ENCODE measurements around the gene IGLL1. TPM values are rescaled to one million over a fixed set of nuclear protein-coding genes. Genes with fewer than 3 reads are reported as not detected.

Gene IGLL1
- total RNA-seq, 1 donor from 2014 or later, result not detected

DNA sequence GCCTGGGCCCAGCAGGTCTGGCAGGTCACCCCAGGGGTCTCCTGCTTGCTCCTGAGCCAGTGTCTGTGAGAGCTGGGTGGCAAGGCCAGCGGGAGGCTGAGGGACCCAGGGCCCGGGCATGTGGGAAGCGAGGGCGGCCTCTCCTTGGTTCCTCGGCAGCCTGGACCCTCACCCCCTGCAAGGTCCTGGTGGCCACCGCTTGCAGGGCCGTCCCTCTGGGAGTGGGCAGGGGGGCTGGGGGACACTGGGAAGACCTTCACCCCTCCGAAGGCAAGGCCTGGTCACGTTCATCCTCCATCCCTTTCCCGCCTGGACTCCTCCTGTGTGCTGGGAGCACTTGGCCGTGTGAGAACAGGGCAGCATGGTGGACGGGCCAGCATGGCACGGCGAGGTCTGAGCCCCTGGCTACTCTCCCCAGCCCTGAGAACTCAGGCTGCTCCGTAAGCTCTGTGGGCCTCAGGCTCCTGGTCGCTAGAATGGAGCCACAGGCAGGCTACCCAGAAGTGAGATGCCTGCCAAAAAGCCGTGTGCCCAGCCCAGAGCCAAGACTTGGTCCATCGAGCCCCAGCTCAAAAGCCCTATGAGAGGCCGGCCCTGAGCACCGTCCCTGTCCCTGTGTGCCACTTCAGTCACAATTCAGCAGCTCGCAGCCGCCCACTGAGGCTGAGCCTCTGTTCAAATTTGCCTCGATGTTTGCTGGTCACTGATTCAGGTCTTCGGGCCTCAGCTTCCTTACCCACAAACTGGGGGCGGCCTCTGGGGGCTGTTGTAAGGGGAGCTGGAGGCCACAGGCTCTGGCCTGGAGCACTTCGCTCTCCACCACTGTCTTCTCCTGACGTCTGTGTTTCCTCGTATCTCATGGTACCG, 45.0 kb downstream of the IGLL1 start:
- no peaks in the 10 kb centered on the region for H3K9me3 ChIP-seq
- H3K36me3 ChIP-seq, result no peaks in the 10 kb centered on the region
- no peak overlapping the region for H3K4me3 ChIP-seq
- TF ChIP-seq, protein P1, sequence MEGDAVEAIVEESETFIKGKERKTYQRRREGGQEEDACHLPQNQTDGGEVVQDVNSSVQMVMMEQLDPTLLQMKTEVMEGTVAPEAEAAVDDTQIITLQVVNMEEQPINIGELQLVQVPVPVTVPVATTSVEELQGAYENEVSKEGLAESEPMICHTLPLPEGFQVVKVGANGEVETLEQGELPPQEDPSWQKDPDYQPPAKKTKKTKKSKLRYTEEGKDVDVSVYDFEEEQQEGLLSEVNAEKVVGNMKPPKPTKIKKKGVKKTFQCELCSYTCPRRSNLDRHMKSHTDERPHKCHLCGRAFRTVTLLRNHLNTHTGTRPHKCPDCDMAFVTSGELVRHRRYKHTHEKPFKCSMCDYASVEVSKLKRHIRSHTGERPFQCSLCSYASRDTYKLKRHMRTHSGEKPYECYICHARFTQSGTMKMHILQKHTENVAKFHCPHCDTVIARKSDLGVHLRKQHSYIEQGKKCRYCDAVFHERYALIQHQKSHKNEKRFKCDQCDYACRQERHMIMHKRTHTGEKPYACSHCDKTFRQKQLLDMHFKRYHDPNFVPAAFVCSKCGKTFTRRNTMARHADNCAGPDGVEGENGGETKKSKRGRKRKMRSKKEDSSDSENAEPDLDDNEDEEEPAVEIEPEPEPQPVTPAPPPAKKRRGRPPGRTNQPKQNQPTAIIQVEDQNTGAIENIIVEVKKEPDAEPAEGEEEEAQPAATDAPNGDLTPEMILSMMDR (IDR thresholded peaks at IDR 0.05), result no peak
- H3K4me1 ChIP-seq, result peaks cover 21% of the 10 kb centered on the region
- H3K27me3 ChIP-seq (ENCODE audit: low read depth), result peaks cover 4% of the 10 kb centered on the region
- DNase-seq (peak; percentile 41), ATAC-seq (no peak)
- peak overlapping the region; percentile 66 for H3K27ac ChIP-seq
- intact Hi-C loops (cut with DNase I), result no loop called here

DNA sequence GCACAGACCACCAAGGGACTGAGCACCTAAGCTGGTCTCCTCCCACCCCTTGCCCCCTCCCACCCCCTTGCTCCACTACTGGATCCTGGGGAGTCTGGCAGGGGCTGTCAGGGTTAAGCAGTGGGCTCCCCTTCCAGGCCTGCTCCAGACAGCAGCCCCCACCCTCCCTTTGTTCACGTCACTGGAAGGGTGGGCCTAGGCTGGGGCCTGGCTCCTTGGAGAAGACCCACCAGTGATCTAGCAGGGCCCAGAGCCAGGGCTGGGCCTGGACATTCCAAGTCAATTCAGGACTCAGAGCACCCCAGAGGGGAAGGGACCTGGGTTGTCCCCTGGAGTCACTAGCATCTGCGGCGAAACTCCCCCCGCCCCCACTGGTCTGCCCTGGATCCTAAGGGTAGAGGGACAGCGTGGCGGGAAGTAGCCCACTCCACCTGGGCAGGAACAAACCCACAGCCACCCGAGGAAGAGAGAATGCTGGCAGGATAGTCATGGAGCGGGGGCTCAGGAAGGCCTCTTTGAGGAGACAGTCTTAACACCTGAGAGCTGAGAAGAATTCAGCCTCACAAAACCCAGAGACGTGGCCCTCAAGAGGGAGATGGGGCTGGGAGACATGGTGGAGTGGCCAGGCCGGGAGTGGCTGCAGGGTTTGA, 45.8 kb downstream of the IGLL1 start:
- no peak overlapping the region for H3K27ac ChIP-seq
- no peak for ATAC-seq

DNA sequence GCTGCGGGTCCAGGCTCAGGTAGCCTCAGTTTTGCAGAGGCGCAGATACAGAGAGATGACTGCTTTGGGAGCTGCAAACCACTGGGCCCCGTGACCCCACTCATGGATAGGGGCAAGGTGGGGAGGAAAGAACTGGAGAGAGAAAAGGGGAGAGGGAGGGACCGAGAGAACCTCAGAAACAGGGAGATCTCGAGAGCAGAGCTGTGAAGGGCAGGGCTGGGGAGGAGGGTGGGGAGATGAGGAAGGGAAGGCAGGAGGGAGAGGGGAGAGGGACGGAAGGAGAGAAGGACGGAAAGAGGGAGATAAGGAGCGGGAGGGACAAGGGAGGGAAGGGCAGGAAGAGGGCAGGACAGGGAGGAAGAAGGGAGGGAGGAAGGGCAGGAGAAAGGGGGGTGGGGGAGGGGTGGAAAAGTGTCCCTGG, 46.3 kb downstream of the IGLL1 start:
- Histone ChIP-seq H3K36me3 (no peaks in the 10 kb centered on the region), H3K4me3 (no peak overlapping the region), H3K27ac (no peak overlapping the region), H3K4me1 (peaks cover 21% of the 10 kb centered on the region), H3K27me3 (ENCODE audit: low read depth) (peaks cover 4% of the 10 kb centered on the region), H3K9me3 (no peaks in the 10 kb centered on the region)
- TF ChIP-seq, protein P1 (IDR thresholded peaks at IDR 0.05), result no peak
- intact Hi-C loops (cut with DNase I), result no loop called here
- DNase-seq (peak; percentile 16), ATAC-seq (no peak)

More for the DNA sequence above, 45.8 kb downstream of the IGLL1 start:
- TF ChIP-seq, protein P1 (IDR thresholded peaks at IDR 0.05), result no peak
- Histone ChIP-seq H3K4me1 (peaks cover 21% of the 10 kb centered on the region), H3K9me3 (no peaks in the 10 kb centered on the region), H3K27me3 (ENCODE audit: low read depth) (peaks cover 4% of the 10 kb centered on the region), H3K4me3 (no peak overlapping the region), H3K36me3 (no peaks in the 10 kb centered on the region)
- peak; percentile 37 for DNase-seq
- intact Hi-C loops (cut with DNase I), result no loop called here

DNA sequence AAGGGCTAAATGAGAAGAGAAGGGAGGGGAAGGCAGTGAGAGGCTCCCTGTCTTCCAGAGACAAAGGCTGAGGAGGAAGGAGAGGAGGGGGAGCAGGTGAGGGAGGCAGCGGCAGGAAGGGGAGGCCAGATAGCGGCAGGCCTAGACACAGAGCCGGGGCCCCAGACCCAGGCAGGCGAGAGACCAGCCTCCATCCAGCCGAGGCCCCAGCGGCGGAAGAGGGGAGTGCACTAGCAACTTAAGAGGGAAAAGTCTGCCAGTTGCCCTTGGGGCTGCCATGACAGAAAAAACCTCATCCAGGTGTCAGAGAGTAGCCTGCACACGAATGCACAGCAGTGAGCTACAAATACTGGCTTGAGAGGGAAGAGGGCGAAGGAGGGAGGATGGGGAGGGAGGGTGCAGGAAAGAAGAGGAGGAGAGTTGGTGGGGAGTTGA, 46.7 kb downstream of the IGLL1 start:
- DNase-seq, result peak; percentile 44
- no peak for ATAC-seq
- H3K27me3 ChIP-seq (ENCODE audit: low read depth), result peaks cover 4% of the 10 kb centered on the region
- intact Hi-C loops (cut with DNase I), result no loop called here
- no peak overlapping the region for H3K4me3 ChIP-seq
- H3K36me3 ChIP-seq, result no peaks in the 10 kb centered on the region
- TF ChIP-seq, protein P1 (IDR thresholded peaks at IDR 0.05), result no peak
- peaks cover 21% of the 10 kb centered on the region for H3K4me1 ChIP-seq
- no peaks in the 10 kb centered on the region for H3K9me3 ChIP-seq
- H3K27ac ChIP-seq, result no peak overlapping the region

DNA sequence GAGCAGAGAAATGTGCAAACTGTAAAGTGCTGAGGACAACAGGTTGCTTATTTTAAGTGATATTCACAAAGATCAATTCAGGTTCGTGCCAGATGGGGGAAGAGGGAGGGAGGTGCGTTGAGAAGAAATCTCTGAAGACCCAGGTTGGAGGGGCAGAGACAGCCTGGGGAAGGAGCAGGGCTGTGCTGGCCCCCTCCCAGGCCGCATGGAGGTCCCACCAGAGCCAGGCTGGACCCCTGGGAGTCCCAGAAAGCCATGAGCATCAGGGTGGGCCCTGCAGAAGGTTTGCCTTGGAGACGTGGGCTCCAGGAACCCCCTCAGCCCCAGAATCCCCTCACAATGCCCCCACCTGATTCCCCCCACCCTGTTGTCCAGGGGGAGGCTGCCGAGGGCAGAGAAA, 47.4 kb downstream of the IGLL1 start:
- Histone ChIP-seq H3K27me3 (ENCODE audit: low read depth) (peaks cover 4% of the 10 kb centered on the region), H3K4me1 (peaks cover 21% of the 10 kb centered on the region), H3K36me3 (no peaks in the 10 kb centered on the region), H3K27ac (no peak overlapping the region), H3K9me3 (no peaks in the 10 kb centered on the region), H3K4me3 (no peak overlapping the region)
- TF ChIP-seq, protein P1 (IDR thresholded peaks at IDR 0.05), result no peak
- ATAC-seq, result no peak
- intact Hi-C loops (cut with DNase I), result no loop called here
- no peak for DNase-seq
